Measurements from ENCODE around the gene PCDHB4. TPM values are rescaled to one million over a fixed set of nuclear protein-coding genes. Genes with fewer than 3 reads are reported as not detected.
A peak's percentile ranks its signal among the peaks of the same experiment; 100 is the strongest.
"Not testable (repeated sequence)": the region's sequence is repeated elsewhere in the genome, so short reads cannot be mapped to it uniquely, and the experiment has no call there.

PCDHB4 gene
- total RNA-seq (2012; rRNA removed), result under 0.01 and 0.25 TPM in 2 replicates

DNA sequence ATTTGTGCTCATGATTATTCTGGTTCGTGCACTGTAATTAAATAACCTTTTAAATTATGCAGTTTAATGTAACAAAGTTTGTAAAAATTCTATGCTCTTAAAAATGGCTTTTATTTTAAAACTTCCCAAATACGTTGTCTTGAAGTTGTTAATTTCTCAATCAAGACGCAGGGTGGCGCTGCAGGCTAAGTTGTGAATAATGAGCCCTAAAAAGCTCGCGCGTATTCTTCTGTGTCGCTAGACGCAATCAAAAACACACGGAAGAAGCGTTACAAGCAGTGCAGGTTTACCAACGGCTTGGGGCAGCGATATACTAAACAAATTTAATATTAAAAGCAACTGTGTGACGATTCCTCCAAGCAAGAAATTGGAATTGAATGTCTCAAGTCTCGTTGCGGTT, at the start of gene PCDHB4:
Gene PCDHB4, plus strand, starts transcription at position 256 of the 400 bp plus-strand sequence. CDS start 181 bp downstream, outside the sequence.
- no peak within 1 kb of the TSS for H3K9ac ChIP-seq (ENCODE audit: low read depth, low read length)
- no peaks in the 10 kb centered on the region for H3K27me3 ChIP-seq (ENCODE audit: control insufficient read depth, insufficient read depth, low read length)
- H3K9me3 ChIP-seq (replicated peaks; ENCODE audit: low read length), result no peaks in the 10 kb centered on the region
- no peak within 1 kb of the TSS for H3K4me2 ChIP-seq (ENCODE audit: low read length)
- H3K4me1 ChIP-seq (ENCODE audit: control insufficient read depth, insufficient read depth, low read length), result no peaks in the 10 kb centered on the region
- no peaks in the 10 kb centered on the region for H3K36me3 ChIP-seq (ENCODE audit: insufficient read depth, low read length)
- H3K4me3 ChIP-seq (ENCODE audit: low read length), result no peak within 1 kb of the TSS

GRCh38 chr5:141077826-141078225, 43.8 kb upstream of the PCDHB4 start:
- no peaks in the 10 kb centered on the region for H3K9me3 ChIP-seq (replicated peaks; ENCODE audit: low read length)
- no peak overlapping the region for H3K9ac ChIP-seq (ENCODE audit: low read depth, low read length)
- no peaks in the 10 kb centered on the region for H3K36me3 ChIP-seq (ENCODE audit: insufficient read depth, low read length)
- no peak overlapping the region for H3K4me2 ChIP-seq (ENCODE audit: low read length)
- H3K4me1 ChIP-seq (ENCODE audit: control insufficient read depth, insufficient read depth, low read length), result no peaks in the 10 kb centered on the region
- H3K27me3 ChIP-seq (ENCODE audit: control insufficient read depth, insufficient read depth, low read length), result no peaks in the 10 kb centered on the region
- no peak overlapping the region for H3K4me3 ChIP-seq (ENCODE audit: low read length)

DNA sequence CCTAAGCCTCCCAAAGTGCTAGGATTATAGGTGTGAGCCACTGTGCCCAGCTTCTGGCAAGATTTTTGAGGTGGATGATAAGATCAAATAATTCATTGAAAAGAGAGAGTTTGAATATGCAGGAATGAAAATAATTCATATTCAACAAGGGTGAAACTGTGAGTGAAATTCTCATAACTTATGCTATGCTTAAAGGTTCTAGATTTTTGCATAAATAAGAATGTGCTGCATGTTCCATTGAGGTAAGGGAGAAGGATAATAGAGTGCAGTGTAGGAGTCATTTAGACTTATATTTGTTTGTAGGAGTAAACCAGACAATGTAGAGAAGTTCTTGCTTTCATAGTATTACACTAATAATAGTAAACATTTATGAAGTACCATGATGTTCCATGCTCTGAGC, 39.4 kb upstream of the PCDHB4 start:
- H3K4me2 ChIP-seq (ENCODE audit: low read length), result no peak overlapping the region
- no peak overlapping the region for H3K9ac ChIP-seq (ENCODE audit: low read depth, low read length)
- no peaks in the 10 kb centered on the region for H3K4me1 ChIP-seq (ENCODE audit: control insufficient read depth, insufficient read depth, low read length)
- H3K36me3 ChIP-seq (ENCODE audit: insufficient read depth, low read length), result no peaks in the 10 kb centered on the region
- H3K4me3 ChIP-seq (ENCODE audit: low read length), result no peak overlapping the region
- H3K9me3 ChIP-seq (replicated peaks; ENCODE audit: low read length), result no peaks in the 10 kb centered on the region
- H3K27me3 ChIP-seq (ENCODE audit: control insufficient read depth, insufficient read depth, low read length), result no peaks in the 10 kb centered on the region

- H3K9ac ChIP-seq (ENCODE audit: low read depth, low read length), result peak overlapping the region; percentile 81
Observed at GRCh38 chr5:141084487-141084989, 37.1 kb upstream of the PCDHB4 start.

GRCh38 chr5:141094481-141095262, 26.9 kb upstream of the PCDHB4 start, which contains the start of gene PCDHB2:
TSS of gene PCDHB2 (plus strand) at chr5:141094615. CDS start at chr5:141094791, 176 bp downstream.
- H3K36me3 ChIP-seq (ENCODE audit: insufficient read depth, low read length), result no peaks in the 10 kb centered on the region
- H3K4me2 ChIP-seq (ENCODE audit: low read length), result peak within 1 kb of the TSS; percentile 73
- no peaks in the 10 kb centered on the region for H3K27me3 ChIP-seq (ENCODE audit: control insufficient read depth, insufficient read depth, low read length)
- no peaks in the 10 kb centered on the region for H3K9me3 ChIP-seq (replicated peaks; ENCODE audit: low read length)
- peak within 1 kb of the TSS; percentile 72 for H3K4me3 ChIP-seq (ENCODE audit: low read length)
- peak within 1 kb of the TSS; percentile 80 for H3K9ac ChIP-seq (ENCODE audit: low read depth, low read length)
- H3K4me1 ChIP-seq (ENCODE audit: control insufficient read depth, insufficient read depth, low read length), result no peaks in the 10 kb centered on the region

More at GRCh38 chr5:141084487-141084989, 37.1 kb upstream of the PCDHB4 start:
- H3K4me2 ChIP-seq (ENCODE audit: low read length), result peak overlapping the region; percentile 81
- no peaks in the 10 kb centered on the region for H3K36me3 ChIP-seq (ENCODE audit: insufficient read depth, low read length)
- H3K4me1 ChIP-seq (ENCODE audit: control insufficient read depth, insufficient read depth, low read length), result no peaks in the 10 kb centered on the region
- no peaks in the 10 kb centered on the region for H3K9me3 ChIP-seq (replicated peaks; ENCODE audit: low read length)
- H3K4me3 ChIP-seq (ENCODE audit: low read length), result peak overlapping the region; percentile 79
- peaks cover 2% of the 10 kb centered on the region for H3K27me3 ChIP-seq (ENCODE audit: control insufficient read depth, insufficient read depth, low read length)

DNA sequence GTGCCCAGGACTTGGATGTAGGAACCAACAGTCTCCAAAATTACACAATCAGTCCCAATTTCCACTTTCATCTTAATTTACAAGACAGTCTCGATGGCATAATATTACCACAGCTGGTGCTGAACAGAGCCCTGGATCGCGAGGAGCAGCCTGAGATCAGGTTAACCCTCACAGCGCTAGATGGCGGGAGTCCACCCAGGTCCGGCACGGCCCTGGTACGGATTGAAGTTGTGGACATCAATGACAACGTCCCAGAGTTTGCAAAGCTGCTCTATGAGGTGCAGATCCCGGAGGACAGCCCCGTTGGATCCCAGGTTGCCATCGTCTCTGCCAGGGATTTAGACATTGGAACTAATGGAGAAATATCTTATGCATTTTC, 26.4 kb upstream of the PCDHB4 start:
- Histone ChIP-seq H3K9ac (ENCODE audit: low read depth, low read length) (peak overlapping the region; percentile 80), H3K9me3 (replicated peaks; ENCODE audit: low read length) (no peaks in the 10 kb centered on the region), H3K4me1 (ENCODE audit: control insufficient read depth, insufficient read depth, low read length) (no peaks in the 10 kb centered on the region), H3K27me3 (ENCODE audit: control insufficient read depth, insufficient read depth, low read length) (no peaks in the 10 kb centered on the region), H3K4me3 (ENCODE audit: low read length) (peak overlapping the region; percentile 72), H3K4me2 (ENCODE audit: low read length) (peak overlapping the region; percentile 73), H3K36me3 (ENCODE audit: insufficient read depth, low read length) (no peaks in the 10 kb centered on the region)

DNA sequence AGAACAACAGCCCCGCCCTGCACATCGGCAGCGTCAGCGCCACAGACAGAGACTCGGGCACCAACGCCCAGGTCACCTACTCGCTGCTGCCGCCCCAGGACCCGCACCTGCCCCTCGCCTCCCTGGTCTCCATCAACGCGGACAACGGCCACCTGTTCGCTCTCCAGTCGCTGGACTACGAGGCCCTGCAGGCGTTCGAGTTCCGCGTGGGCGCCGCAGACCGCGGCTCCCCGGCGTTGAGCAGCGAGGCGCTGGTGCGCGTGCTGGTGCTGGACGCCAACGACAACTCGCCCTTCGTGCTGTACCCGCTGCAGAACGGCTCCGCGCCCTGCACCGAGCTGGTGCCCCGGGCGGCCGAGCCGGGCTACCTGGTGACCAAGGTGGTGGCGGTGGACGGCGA, 25.4 kb upstream of the PCDHB4 start:
- H3K9ac ChIP-seq (ENCODE audit: low read depth, low read length); H3K9me3 ChIP-seq (replicated peaks; ENCODE audit: low read length); H3K4me3 ChIP-seq (ENCODE audit: low read length); H3K4me1 ChIP-seq (ENCODE audit: control insufficient read depth, insufficient read depth, low read length); H3K27me3 ChIP-seq (ENCODE audit: control insufficient read depth, insufficient read depth, low read length); H3K4me2 ChIP-seq (ENCODE audit: low read length); H3K36me3 ChIP-seq (ENCODE audit: insufficient read depth, low read length): not testable (repeated sequence)

GRCh38 chr5:141096586-141096985, 25.0 kb upstream of the PCDHB4 start:
- not testable (repeated sequence) for H3K27me3 ChIP-seq (ENCODE audit: control insufficient read depth, insufficient read depth, low read length); H3K4me2 ChIP-seq (ENCODE audit: low read length); H3K36me3 ChIP-seq (ENCODE audit: insufficient read depth, low read length); H3K9ac ChIP-seq (ENCODE audit: low read depth, low read length); H3K4me1 ChIP-seq (ENCODE audit: control insufficient read depth, insufficient read depth, low read length); H3K9me3 ChIP-seq (replicated peaks; ENCODE audit: low read length); H3K4me3 ChIP-seq (ENCODE audit: low read length)

DNA sequence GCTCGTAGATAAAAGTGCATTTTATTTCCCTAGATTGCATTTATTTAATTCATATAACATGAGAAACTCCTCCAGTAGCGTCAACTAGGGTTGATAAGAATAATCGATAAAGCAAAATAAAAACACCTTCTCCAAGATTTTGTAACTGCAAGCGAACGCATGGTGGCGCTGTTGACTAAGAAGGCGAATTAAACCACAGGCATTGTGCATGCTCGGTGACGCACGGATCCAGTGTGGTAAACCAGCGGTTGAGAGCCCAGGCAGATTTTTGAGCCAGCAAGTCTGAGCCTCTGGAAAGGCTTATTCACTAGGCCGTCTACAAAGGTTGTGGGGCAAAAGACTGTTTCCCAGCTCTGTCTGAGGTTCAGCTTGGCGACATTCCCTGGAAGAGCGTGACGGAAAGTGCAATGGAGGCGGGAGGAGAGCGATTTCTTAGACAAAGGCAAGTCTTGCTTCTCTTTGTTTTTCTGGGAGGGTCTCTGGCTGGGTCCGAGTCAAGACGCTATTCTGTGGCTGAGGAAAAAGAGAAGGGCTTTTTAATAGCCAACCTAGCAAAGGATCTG, 21.3 kb upstream of the PCDHB4 start, which contains the start of gene PCDHB3:
Gene PCDHB3, plus strand, starts transcription at position 231 of the 563 bp plus-strand sequence. Its CDS starts 177 bp downstream, at position 408.
- no peaks in the 10 kb centered on the region for H3K36me3 ChIP-seq (ENCODE audit: insufficient read depth, low read length)

DNA sequence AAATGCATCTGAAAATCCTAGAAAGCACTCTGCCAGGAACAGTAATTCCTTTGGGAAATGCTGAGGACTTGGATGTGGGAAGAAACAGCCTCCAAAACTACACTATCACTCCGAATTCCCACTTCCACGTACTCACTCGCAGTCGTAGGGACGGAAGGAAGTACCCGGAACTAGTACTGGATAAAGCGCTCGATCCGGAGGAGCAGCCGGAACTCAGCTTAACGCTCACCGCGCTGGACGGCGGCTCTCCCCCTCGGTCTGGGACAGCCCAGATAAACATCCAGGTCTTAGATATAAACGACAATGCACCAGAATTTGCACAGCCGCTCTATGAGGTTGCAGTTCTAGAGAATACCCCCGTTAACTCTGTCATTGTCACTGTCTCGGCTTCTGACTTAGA, 20.6 kb upstream of the PCDHB4 start:
- no peaks in the 10 kb centered on the region for H3K9me3 ChIP-seq (replicated peaks; ENCODE audit: low read length)
- no peaks in the 10 kb centered on the region for H3K36me3 ChIP-seq (ENCODE audit: insufficient read depth, low read length)
- H3K4me3 ChIP-seq (ENCODE audit: low read length), result peak overlapping the region; percentile 53
- no peaks in the 10 kb centered on the region for H3K4me1 ChIP-seq (ENCODE audit: control insufficient read depth, insufficient read depth, low read length)
- H3K9ac ChIP-seq (ENCODE audit: low read depth, low read length), result no peak overlapping the region
- no peak overlapping the region for H3K4me2 ChIP-seq (ENCODE audit: low read length)
- H3K27me3 ChIP-seq (ENCODE audit: control insufficient read depth, insufficient read depth, low read length), result no peaks in the 10 kb centered on the region

More for the DNA sequence above, 21.3 kb upstream of the PCDHB4 start, which contains the start of gene PCDHB3:
- Histone ChIP-seq H3K9ac (ENCODE audit: low read depth, low read length) (no peak within 1 kb of the TSS), H3K4me1 (ENCODE audit: control insufficient read depth, insufficient read depth, low read length) (no peaks in the 10 kb centered on the region), H3K4me2 (ENCODE audit: low read length) (no peak within 1 kb of the TSS), H3K4me3 (ENCODE audit: low read length) (peak within 1 kb of the TSS; percentile 53), H3K9me3 (replicated peaks; ENCODE audit: low read length) (no peaks in the 10 kb centered on the region), H3K27me3 (ENCODE audit: control insufficient read depth, insufficient read depth, low read length) (no peaks in the 10 kb centered on the region)

GRCh38 chr5:141102070-141102469, 19.5 kb upstream of the PCDHB4 start:
- H3K4me2 ChIP-seq (ENCODE audit: low read length); H3K27me3 ChIP-seq (ENCODE audit: control insufficient read depth, insufficient read depth, low read length); H3K36me3 ChIP-seq (ENCODE audit: insufficient read depth, low read length); H3K9me3 ChIP-seq (replicated peaks; ENCODE audit: low read length); H3K4me1 ChIP-seq (ENCODE audit: control insufficient read depth, insufficient read depth, low read length); H3K4me3 ChIP-seq (ENCODE audit: low read length); H3K9ac ChIP-seq (ENCODE audit: low read depth, low read length): not testable (repeated sequence)
